Measurements from ENCODE around the gene WDR37.

DNA sequence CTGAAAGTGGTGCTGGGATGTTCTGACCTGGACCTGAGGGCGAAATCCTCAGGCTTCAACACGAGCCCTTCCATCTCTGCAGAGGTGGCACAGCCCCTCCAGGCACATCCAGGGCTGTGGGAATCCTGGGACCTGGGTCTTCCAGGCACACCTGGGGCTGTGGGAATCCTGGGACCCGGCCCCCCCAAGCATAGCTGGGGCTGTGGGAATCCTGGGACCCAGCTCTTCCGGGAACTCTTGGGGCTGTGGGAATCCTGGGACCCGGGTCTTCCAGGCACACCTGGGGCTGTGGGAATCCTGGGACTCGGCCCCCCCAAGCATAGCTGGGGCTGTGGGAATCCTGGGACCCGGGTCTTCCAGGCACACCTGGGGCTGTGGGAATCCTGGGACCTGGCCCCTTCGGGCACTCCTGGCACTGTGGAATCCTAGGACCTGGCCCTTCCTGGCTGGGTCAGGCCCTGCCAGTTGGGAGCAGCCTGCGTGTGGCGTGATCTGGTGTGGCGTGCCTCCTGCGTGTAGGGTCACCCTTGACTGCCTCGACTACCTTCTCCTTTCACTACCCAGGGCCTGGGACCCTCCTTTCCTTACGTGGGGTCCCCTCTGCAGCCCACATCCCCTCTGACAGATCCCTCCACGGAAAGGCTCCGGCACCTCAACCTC is 124.0 kb downstream of the WDR37 start:
- TF ChIP-seq YY1 (IDR thresholded peaks at IDR 0.05; ENCODE audit: insufficient read depth, insufficient read length) = no peak
- no peak for TF ChIP-seq ZNF274 (IDR thresholded peaks at IDR 0.05; ENCODE audit: low read depth, low read length)

All from NT2/D1 (cell line).